Lower lobe of right lung (tissue), 2 donors: ENCODE results near the gene MS4A4A. TPM values are rescaled to one million over a fixed set of nuclear protein-coding genes. Genes with fewer than 3 reads are reported as not detected.
A peak's percentile ranks its signal among the peaks of the same experiment; 100 is the strongest.

Experiments used
- ATAC-seq, 2 donors: fragments of 200-7000 bp; cut with Tn5 transposase; one replicate each; pipeline ENCODE4 v1.9.1; 2020 to 2022; ENCODE audit warnings: mild to moderate bottlenecking in 2 of 2, moderate library complexity in 2 of 2
- DNase-seq: peaks from one replicate; pipeline ENCODE4 v3.0.0-alpha.2; 2020
- H3K27ac ChIP-seq: fragments of 200-600 bp; one replicate; pipeline ENCODE4 v1.8.0; 2022
- H3K27me3 ChIP-seq: fragments of 200-600 bp; one replicate; pipeline ENCODE4 v1.8.0; 2022; ENCODE audit warnings: low read depth
- H3K36me3 ChIP-seq: fragments of 200-600 bp; one replicate; pipeline ENCODE4 v1.8.0; 2022; ENCODE audit warnings: mild to moderate bottlenecking
- H3K4me1 ChIP-seq: fragments of 200-600 bp; one replicate; pipeline ENCODE4 v1.8.0; 2022
- H3K4me3 ChIP-seq: fragments of 200-600 bp; one replicate; pipeline ENCODE4 v1.8.0; 2022; ENCODE audit warnings: mild to moderate bottlenecking
- H3K9me3 ChIP-seq: fragments of 200-600 bp; one replicate; pipeline ENCODE4 v1.8.0; 2022
- CTCF ChIP-seq: fragments of 200-600 bp; IDR thresholded peaks from one replicate; pipeline ENCODE4 v1.8.0; 2022; ENCODE audit warnings: antibody characterized with exemption, mild to moderate bottlenecking
- intact Hi-C: fragments of 100-400 bp; cut with DNase I; formaldehyde crosslinking; loops from one replicate; pipeline ENCODE4 v1.11.0; 2022
- total RNA-seq: library from RNA; stranded (reverse); fragmentation: NEBNext Ultra II Directional; extraction: Animal tissue kit (Norgen Biotek cat#: 25700); gene quantifications from one replicate; pipeline ENCODE4 v1.2.1, GENCODE V29; 2021
- donor health status: DM: no; HTN: yes; CAD: no; lungs with severe emphysema.

MS4A4A gene
- total RNA-seq, 1 donor from 2014 or later, result 89.5 TPM

GRCh38 chr11:60332846-60333245 lies 52.4 kb downstream of the MS4A4A start:
- no peak for TF ChIP-seq CTCF
- Histone ChIP-seq H3K9me3 (no peaks in the 10 kb centered on the region), H3K27ac (no peak overlapping the region), H3K27me3 (no peaks in the 10 kb centered on the region), H3K36me3 (no peaks in the 10 kb centered on the region), H3K4me1 (no peaks in the 10 kb centered on the region), H3K4me3 (no peak overlapping the region)
- intact Hi-C loops, result no loop called here
- ATAC-seq, result peak; percentile 25 to 33
- no peak for DNase-seq

- H3K27ac ChIP-seq, result no peak overlapping the region
- TF ChIP-seq CTCF, result peak; percentile 80
- peak; percentile 49 for DNase-seq
- peak; percentile 78 to 84 for ATAC-seq
- H3K4me1 ChIP-seq, result no peaks in the 10 kb centered on the region
- no peaks in the 10 kb centered on the region for H3K27me3 ChIP-seq
- no peak overlapping the region for H3K4me3 ChIP-seq
- intact Hi-C loops, result no loop called here
- no peaks in the 10 kb centered on the region for H3K36me3 ChIP-seq
- no peaks in the 10 kb centered on the region for H3K9me3 ChIP-seq
These were observed 53.6 kb downstream of the MS4A4A start for GRCh38 chr11:60334005-60334620.

GRCh38 chr11:60336767-60337391 lies 56.4 kb downstream of the MS4A4A start:
- no peaks in the 10 kb centered on the region for H3K36me3 ChIP-seq
- intact Hi-C loops, result no loop called here
- no peaks in the 10 kb centered on the region for H3K27me3 ChIP-seq
- ATAC-seq, result peak; percentile 24 to 43
- H3K27ac ChIP-seq, result no peak overlapping the region
- DNase-seq, result no peak
- H3K9me3 ChIP-seq, result no peaks in the 10 kb centered on the region
- no peak overlapping the region for H3K4me3 ChIP-seq
- H3K4me1 ChIP-seq, result no peaks in the 10 kb centered on the region
- no peak for TF ChIP-seq CTCF

- no peaks in the 10 kb centered on the region for H3K27me3 ChIP-seq
- no peaks in the 10 kb centered on the region for H3K9me3 ChIP-seq
- no peaks in the 10 kb centered on the region for H3K4me1 ChIP-seq
- ATAC-seq (no peak), DNase-seq (no peak)
- H3K4me3 ChIP-seq, result no peak overlapping the region
- intact Hi-C loops, result no loop called here
- H3K27ac ChIP-seq, result no peak overlapping the region
- TF ChIP-seq CTCF, result no peak
- H3K36me3 ChIP-seq, result no peaks in the 10 kb centered on the region
These were observed 57.6 kb downstream of the MS4A4A start for GRCh38 chr11:60338053-60338452.

GRCh38 chr11:60339356-60339755 lies 58.9 kb downstream of the MS4A4A start:
- TF ChIP-seq CTCF, result no peak

More at GRCh38 chr11:60339356-60339755, 58.9 kb downstream of the MS4A4A start:
- Histone ChIP-seq H3K36me3 (no peaks in the 10 kb centered on the region), H3K9me3 (no peaks in the 10 kb centered on the region), H3K4me1 (no peaks in the 10 kb centered on the region), H3K27ac (no peak overlapping the region), H3K4me3 (no peak overlapping the region), H3K27me3 (no peaks in the 10 kb centered on the region)
- ATAC-seq, result no peak
- no peak for DNase-seq
- intact Hi-C loops, result no loop called here
